GM12878 (cell line): Measurements from ENCODE around the gene ZPBP. TPM values are rescaled to one million over a fixed set of nuclear protein-coding genes. Genes with fewer than 3 reads are reported as not detected.

Source experiments
- ATAC-seq: fragments of 200-7000 bp; cut with Tn5 transposase; 3 replicates; pipeline ENCODE4 v1.9.1; 2020; ENCODE audit warnings: mild to moderate bottlenecking, moderate library complexity
- BruUV-seq: library from RNA; stranded (reverse); fragments of 400-500 nt; replicated peaks from 2 replicates; lab custom pipeline; 2021; lab: Mats Ljungman, UMichigan
- CTCF ChIA-PET: fragments of 300-600 bp; sonication (Branson Sonifier 250); formaldehyde crosslinking; extraction: SDS; loops from one replicate; lab custom pipeline; 2021; ENCODE audit warnings: inconsistent platforms; lab: Yijun Ruan, JAX
- POLR2A ChIA-PET: fragments of 350-600 bp; formaldehyde crosslinking; extraction: SDS; loops from one replicate; lab custom pipeline; 2021; ENCODE audit warnings: inconsistent platforms; lab: Charles Lee
- RAD21 ChIA-PET: fragments of 300-600 bp; sonication (Branson Sonifier 250); formaldehyde crosslinking; loops from one replicate; lab custom pipeline; 2023; ENCODE audit warnings: antibody characterized with exemption; ENCODE audit not compliant: unreplicated experiment; lab: Charles Lee
- SMC1A ChIA-PET: fragments of 300-600 bp; sonication (Branson Sonifier 250); formaldehyde crosslinking; loops from one replicate; lab custom pipeline; 2023; ENCODE audit not compliant: unreplicated experiment, uncharacterized antibody; lab: Charles Lee
- DNase-seq: peaks from one replicate; pipeline ENCODE4 v3.0.0-alpha.2; 2011; ENCODE audit warnings: low read depth, low spot score
- FAIRE-seq: peaks from 3 replicates; lab custom pipeline; 2011; peaks lifted over from hg19 to GRCh38; lab: Jason Lieb, UNC
- H2AFZ ChIP-seq: 2 replicates; pipeline ENCODE4 v1.6.0; 2011; ENCODE audit warnings: low read depth, low read length, control low read depth; ENCODE audit not compliant: control insufficient read depth
- H3K27ac ChIP-seq: 2 replicates; pipeline ENCODE4 v1.5.1; 2011; ENCODE audit warnings: control low read depth; ENCODE audit not compliant: control insufficient read depth, insufficient read depth
- H3K27me3 ChIP-seq, 2 experiments: replicated peaks in 1 of 2; 2 replicates each; pipeline versions ENCODE4 v1.6.0 to v1.6.1; 2011; ENCODE audit warnings: low read length in 1 of 2; ENCODE audit not compliant: control insufficient read depth in 2 of 2, insufficient read depth in 2 of 2
- H3K36me3 ChIP-seq, 2 experiments: 2 replicates each; pipeline ENCODE4 v1.5.1; 2011; ENCODE audit warnings: low read length in 1 of 2; ENCODE audit not compliant: control insufficient read depth in 2 of 2, insufficient read depth in 2 of 2
- H3K4me1 ChIP-seq: 2 replicates; pipeline ENCODE4 v1.6.1; 2011; ENCODE audit warnings: mild to moderate bottlenecking, low read length, moderate library complexity, mixed read lengths; ENCODE audit not compliant: control insufficient read depth, insufficient read depth
- H3K4me2 ChIP-seq: 2 replicates; pipeline ENCODE4 v1.6.0; 2011; ENCODE audit warnings: control low read depth; ENCODE audit not compliant: control insufficient read depth, insufficient read depth
- H3K4me3 ChIP-seq: fragments of 200-600 bp; sonication (generic); 2 replicates; pipeline ENCODE4 v1.5.1; 2016
- H3K79me2 ChIP-seq: 2 replicates; pipeline ENCODE4 v1.6.0; 2011; ENCODE audit warnings: low read length; ENCODE audit not compliant: control insufficient read depth, insufficient read depth
- H3K9ac ChIP-seq: 2 replicates; pipeline ENCODE4 v1.8.0; 2011; ENCODE audit warnings: low read length, control low read depth, mixed read lengths; ENCODE audit not compliant: control insufficient read depth, insufficient read depth
- H3K9me3 ChIP-seq: replicated peaks from 3 replicates; pipeline ENCODE4 v1.5.1; 2011; ENCODE audit warnings: mild to moderate bottlenecking, low read length; ENCODE audit not compliant: control insufficient read depth, insufficient read depth
- H4K20me1 ChIP-seq: 2 replicates; pipeline ENCODE4 v1.6.0; 2011; ENCODE audit not compliant: control insufficient read depth, insufficient read depth
- ATF7 ChIP-seq: fragments of 450-650 bp; IDR thresholded peaks from 2 replicates; pipeline ENCODE4 v1.6.1; 2016; ENCODE audit warnings: low read depth, mild to moderate bottlenecking
- BCL3 ChIP-seq: IDR thresholded peaks from 2 replicates; pipeline ENCODE4 v1.6.1; 2011; ENCODE audit warnings: borderline replicate concordance, low read depth, mild to moderate bottlenecking, moderate library complexity, low read length; ENCODE audit not compliant: insufficient read depth, poor library complexity, severe bottlenecking
- BCLAF1 ChIP-seq: fragments of 450-650 bp; IDR thresholded peaks from 2 replicates; pipeline ENCODE4 v1.6.1; 2017; ENCODE audit warnings: antibody characterized with exemption, mild to moderate bottlenecking, moderate library complexity
- CHD2 ChIP-seq: IDR thresholded peaks from 2 replicates; pipeline ENCODE4 v1.6.1; 2011; ENCODE audit warnings: low read depth, low read length, improper control_type of control experiment, borderline replicate concordance
- HDAC6 ChIP-seq: fragments of 200-600 bp; sonication (generic); IDR thresholded peaks from one replicate; pipeline ENCODE4 v1.8.0; 2017; ENCODE audit warnings: antibody characterized with exemption; ENCODE audit not compliant: unreplicated experiment
- MTA3 ChIP-seq: IDR thresholded peaks from 2 replicates; pipeline ENCODE4 v1.6.1; 2012; ENCODE audit warnings: low read length, inconsistent platforms, borderline replicate concordance
- NFXL1 ChIP-seq: fragments of 450-650 bp; IDR thresholded peaks from 2 replicates; pipeline ENCODE4 v1.6.1; 2017; ENCODE audit warnings: antibody characterized with exemption, mild to moderate bottlenecking, borderline replicate concordance
- NR2C1 ChIP-seq: fragments of 450-650 bp; IDR thresholded peaks from 2 replicates; pipeline ENCODE4 v1.6.1; 2017; ENCODE audit warnings: antibody characterized with exemption, mild to moderate bottlenecking, moderate library complexity
- NR2C2 ChIP-seq: IDR thresholded peaks from 2 replicates; pipeline ENCODE4 v1.6.1; 2011; ENCODE audit warnings: borderline replicate concordance, low read depth; ENCODE audit not compliant: control insufficient read depth, insufficient read length
- PAX8 ChIP-seq: fragments of 450-650 bp; IDR thresholded peaks from 2 replicates; pipeline ENCODE4 v1.6.1; 2017; ENCODE audit warnings: mild to moderate bottlenecking, moderate library complexity
- PKNOX1 ChIP-seq: fragments of 450-650 bp; IDR thresholded peaks from 2 replicates; pipeline ENCODE4 v1.6.1; 2016; ENCODE audit warnings: mild to moderate bottlenecking
- POLR2AphosphoS2 ChIP-seq: IDR thresholded peaks from 2 replicates; pipeline ENCODE4 v1.6.1; 2011; ENCODE audit warnings: low read depth, mild to moderate bottlenecking, low read length, improper control_type of control experiment, moderate library complexity
- RCOR1 ChIP-seq: conservative IDR thresholded peaks from 2 replicates; pipeline ENCODE4 v1.6.1; 2012; ENCODE audit warnings: low read depth, low read length, improper control_type of control experiment
- SMARCA5 ChIP-seq: fragments of 450-650 bp; IDR thresholded peaks from 2 replicates; pipeline ENCODE4 v1.6.1; 2017; ENCODE audit warnings: mild to moderate bottlenecking
- SREBF2 ChIP-seq: IDR thresholded peaks from 2 replicates; pipeline ENCODE4 v1.6.1; 2012; ENCODE audit warnings: mild to moderate bottlenecking, low read length
- ZNF207 ChIP-seq: fragments of 450-650 bp; IDR thresholded peaks from 2 replicates; pipeline ENCODE4 v1.6.1; 2014; ENCODE audit warnings: antibody characterized with exemption, mild to moderate bottlenecking, borderline replicate concordance
- ZNF24 ChIP-seq: fragments of 450-650 bp; IDR thresholded peaks from 2 replicates; pipeline ENCODE4 v1.6.1; 2017; ENCODE audit warnings: antibody characterized with exemption, mild to moderate bottlenecking
- ZNF622 ChIP-seq: fragments of 450-650 bp; IDR thresholded peaks from 2 replicates; pipeline ENCODE4 v1.6.1; 2017; ENCODE audit warnings: mild to moderate bottlenecking, inconsistent platforms
- WGBS: methylation state at CpG from one replicate; pipeline ENCODE4 v1.1.6; 2016; ENCODE audit warnings: low lambda C conversion rate; ENCODE audit not compliant: insufficient replicate concordance, insufficient coverage; ENCODE audit errors: missing lambda C conversion rate; 5-methylcytosine and 5-hydroxymethylcytosine counted together
- in situ Hi-C: fragments of 300-500 bp; cut with MboI; formaldehyde crosslinking; loops from 9 replicates; pipeline ENCODE4 v1.14.3; 2018; ENCODE audit warnings: mixed read lengths
- intact Hi-C: fragments of 100-400 bp; cut with micrococcal nuclease; formaldehyde crosslinking; loops from one replicate; pipeline ENCODE4 v1.14.2; 2022; ENCODE audit not compliant: unreplicated experiment
- polyA plus RNA-seq, 11 experiments: library from polyadenylated mRNA; depleted of rRNA in 4 of 11; unstranded in 6 of 11; stranded (reverse) in 5 of 11; fragments of >200 nt; fragmentation: Nextera tagmentation in 4 of 11; fragmentation: Illumina TruSeq in 1 of 11; extraction: Ambion mirVana in 4 of 11; extraction: Trizol in 1 of 11; gene quantifications; 1 replicate in 1 of 11; 2 replicates in 10 of 11; pipeline versions ENCODE4 v1.2.1 to v1.2.3, GENCODE V29; 2011 to 2016; ENCODE audit warnings: inconsistent platforms in 2 of 11, missing spikeins in 2 of 11, low read depth in 1 of 11
- total RNA-seq, 4 experiments: library from RNA; depleted of rRNA in 3 of 4; stranded (reverse); fragments of >200 nt in 3 of 4; fragmentation: Illumina TruSeq in 1 of 4; extraction: Trizol in 1 of 4; gene quantifications; 2 replicates each; pipeline versions ENCODE4 v1.2.1 to v1.2.3, GENCODE V29; 2013 to 2021

ZPBP gene
- total and polyA plus RNA-seq, 10 of the 15 experiments (the other 5 are each of a cell fraction or from before 2014, with no cell fraction given) = not detected

- RAD21 ChIA-PET = no interaction called here
- POLR2A ChIA-PET = no interaction called here
- H3K27ac ChIP-seq = no peak overlapping the region
- no peaks in the 10 kb centered on the region for H3K9me3 ChIP-seq
- FAIRE-seq (no peak), ATAC-seq (no peak), DNase-seq (no peak)
- no peaks in the 10 kb centered on the region for H3K4me1 ChIP-seq
- H3K27me3 ChIP-seq = no peaks in the 10 kb centered on the region; a peak in 1 of 4 replicates
- no peak overlapping the region for H3K9ac ChIP-seq
- H3K4me2 ChIP-seq = no peak overlapping the region
- H3K4me3 ChIP-seq = no peak overlapping the region
- H3K36me3 ChIP-seq = no peaks in the 10 kb centered on the region
- no peaks in the 10 kb centered on the region for H4K20me1 ChIP-seq
- BruUV-seq = no TSS peak
- SMC1A ChIA-PET = no interaction called here
- intact Hi-C loops (no loop called here), in situ Hi-C loops (no loop called here)
- no peaks in the 10 kb centered on the region for H3K79me2 ChIP-seq
- H2AFZ ChIP-seq = no peak overlapping the region
- CTCF ChIA-PET = no interaction called here
- 0% methylated on average over 1 of the region's 1 CpG for WGBS
- TF ChIP-seq BCL3 = no peak
- no peak for TF ChIP-seq NFXL1
- no peak for TF ChIP-seq ZNF622
- TF ChIP-seq RCOR1 = no peak
- TF ChIP-seq SREBF2 = no peak
- TF ChIP-seq NR2C2 = no peak
- TF ChIP-seq CHD2 = no peak
- no peak for TF ChIP-seq NR2C1
- no peak for TF ChIP-seq PKNOX1
- TF ChIP-seq ZNF24 = no peak
- no peak for TF ChIP-seq ATF7
- TF ChIP-seq POLR2AphosphoS2 = no peak
- no peak for TF ChIP-seq BCLAF1
- TF ChIP-seq SMARCA5 = no peak
- TF ChIP-seq PAX8 = no peak
- TF ChIP-seq MTA3 = no peak
- no peak for TF ChIP-seq HDAC6
- no peak for TF ChIP-seq ZNF207
These were observed 119.0 kb downstream of the ZPBP start for GRCh38 chr7:49974035-49974434.
